Measurements from ENCODE around the gene FJX1.

DNA sequence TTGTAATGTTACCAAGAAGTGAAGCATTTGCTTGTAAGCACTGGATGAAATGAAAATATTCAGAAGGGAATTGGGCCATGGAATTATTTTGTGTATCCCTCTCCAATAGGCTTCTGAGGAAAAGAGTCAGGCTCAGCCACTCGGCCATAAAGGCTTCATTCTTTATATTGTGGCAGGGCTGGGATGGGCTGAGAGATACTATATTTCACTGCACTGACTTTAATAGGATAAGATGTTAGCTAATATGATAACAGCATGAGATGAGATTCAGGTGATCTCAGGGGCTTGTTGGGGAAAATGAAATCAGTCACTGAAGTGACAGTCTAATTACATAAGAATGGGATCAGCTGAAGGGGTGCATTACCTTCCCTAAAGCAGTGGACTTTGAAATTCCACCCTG is 37.0 kb downstream of the FJX1 start:
- TF ChIP-seq, protein P1, sequence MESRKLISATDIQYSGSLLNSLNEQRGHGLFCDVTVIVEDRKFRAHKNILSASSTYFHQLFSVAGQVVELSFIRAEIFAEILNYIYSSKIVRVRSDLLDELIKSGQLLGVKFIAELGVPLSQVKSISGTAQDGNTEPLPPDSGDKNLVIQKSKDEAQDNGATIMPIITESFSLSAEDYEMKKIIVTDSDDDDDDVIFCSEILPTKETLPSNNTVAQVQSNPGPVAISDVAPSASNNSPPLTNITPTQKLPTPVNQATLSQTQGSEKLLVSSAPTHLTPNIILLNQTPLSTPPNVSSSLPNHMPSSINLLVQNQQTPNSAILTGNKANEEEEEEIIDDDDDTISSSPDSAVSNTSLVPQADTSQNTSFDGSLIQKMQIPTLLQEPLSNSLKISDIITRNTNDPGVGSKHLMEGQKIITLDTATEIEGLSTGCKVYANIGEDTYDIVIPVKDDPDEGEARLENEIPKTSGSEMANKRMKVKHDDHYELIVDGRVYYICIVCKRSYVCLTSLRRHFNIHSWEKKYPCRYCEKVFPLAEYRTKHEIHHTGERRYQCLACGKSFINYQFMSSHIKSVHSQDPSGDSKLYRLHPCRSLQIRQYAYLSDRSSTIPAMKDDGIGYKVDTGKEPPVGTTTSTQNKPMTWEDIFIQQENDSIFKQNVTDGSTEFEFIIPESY (IDR thresholded peaks at IDR 0.05; ENCODE audit: extremely low read depth, insufficient replicate concordance, low read length) = no peak
- TF ChIP-seq, protein P2, sequence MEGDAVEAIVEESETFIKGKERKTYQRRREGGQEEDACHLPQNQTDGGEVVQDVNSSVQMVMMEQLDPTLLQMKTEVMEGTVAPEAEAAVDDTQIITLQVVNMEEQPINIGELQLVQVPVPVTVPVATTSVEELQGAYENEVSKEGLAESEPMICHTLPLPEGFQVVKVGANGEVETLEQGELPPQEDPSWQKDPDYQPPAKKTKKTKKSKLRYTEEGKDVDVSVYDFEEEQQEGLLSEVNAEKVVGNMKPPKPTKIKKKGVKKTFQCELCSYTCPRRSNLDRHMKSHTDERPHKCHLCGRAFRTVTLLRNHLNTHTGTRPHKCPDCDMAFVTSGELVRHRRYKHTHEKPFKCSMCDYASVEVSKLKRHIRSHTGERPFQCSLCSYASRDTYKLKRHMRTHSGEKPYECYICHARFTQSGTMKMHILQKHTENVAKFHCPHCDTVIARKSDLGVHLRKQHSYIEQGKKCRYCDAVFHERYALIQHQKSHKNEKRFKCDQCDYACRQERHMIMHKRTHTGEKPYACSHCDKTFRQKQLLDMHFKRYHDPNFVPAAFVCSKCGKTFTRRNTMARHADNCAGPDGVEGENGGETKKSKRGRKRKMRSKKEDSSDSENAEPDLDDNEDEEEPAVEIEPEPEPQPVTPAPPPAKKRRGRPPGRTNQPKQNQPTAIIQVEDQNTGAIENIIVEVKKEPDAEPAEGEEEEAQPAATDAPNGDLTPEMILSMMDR (IDR thresholded peaks at IDR 0.05 in 2 of 3, conservative IDR thresholded peaks at IDR 0.05 in 1 of 3; ENCODE audit: borderline replicate concordance in 1 of 3, insufficient read depth in 1 of 3, low read depth in 2 of 3, low read length in 2 of 3) = no peak
- TF ChIP-seq POLR2AphosphoS5 (IDR thresholded peaks at IDR 0.05; ENCODE audit: low read depth, low read length) (no peak), EGR1 (IDR thresholded peaks at IDR 0.05; ENCODE audit: low read depth) (no peak), SIN3A (IDR thresholded peaks at IDR 0.05; ENCODE audit: low read depth) (no peak), ZNF274 (IDR thresholded peaks at IDR 0.05; ENCODE audit: low read depth, low read length) (no peak), POLR2A (IDR thresholded peaks at IDR 0.05; ENCODE audit: borderline replicate concordance, extremely low read depth, insufficient read depth, insufficient read length) (no peak), RAD21 (IDR thresholded peaks at IDR 0.05; ENCODE audit: low read depth) (no peak), EZH2 (IDR thresholded peaks at IDR 0.05) (no peak)
- TF ChIP-seq, protein P3, sequence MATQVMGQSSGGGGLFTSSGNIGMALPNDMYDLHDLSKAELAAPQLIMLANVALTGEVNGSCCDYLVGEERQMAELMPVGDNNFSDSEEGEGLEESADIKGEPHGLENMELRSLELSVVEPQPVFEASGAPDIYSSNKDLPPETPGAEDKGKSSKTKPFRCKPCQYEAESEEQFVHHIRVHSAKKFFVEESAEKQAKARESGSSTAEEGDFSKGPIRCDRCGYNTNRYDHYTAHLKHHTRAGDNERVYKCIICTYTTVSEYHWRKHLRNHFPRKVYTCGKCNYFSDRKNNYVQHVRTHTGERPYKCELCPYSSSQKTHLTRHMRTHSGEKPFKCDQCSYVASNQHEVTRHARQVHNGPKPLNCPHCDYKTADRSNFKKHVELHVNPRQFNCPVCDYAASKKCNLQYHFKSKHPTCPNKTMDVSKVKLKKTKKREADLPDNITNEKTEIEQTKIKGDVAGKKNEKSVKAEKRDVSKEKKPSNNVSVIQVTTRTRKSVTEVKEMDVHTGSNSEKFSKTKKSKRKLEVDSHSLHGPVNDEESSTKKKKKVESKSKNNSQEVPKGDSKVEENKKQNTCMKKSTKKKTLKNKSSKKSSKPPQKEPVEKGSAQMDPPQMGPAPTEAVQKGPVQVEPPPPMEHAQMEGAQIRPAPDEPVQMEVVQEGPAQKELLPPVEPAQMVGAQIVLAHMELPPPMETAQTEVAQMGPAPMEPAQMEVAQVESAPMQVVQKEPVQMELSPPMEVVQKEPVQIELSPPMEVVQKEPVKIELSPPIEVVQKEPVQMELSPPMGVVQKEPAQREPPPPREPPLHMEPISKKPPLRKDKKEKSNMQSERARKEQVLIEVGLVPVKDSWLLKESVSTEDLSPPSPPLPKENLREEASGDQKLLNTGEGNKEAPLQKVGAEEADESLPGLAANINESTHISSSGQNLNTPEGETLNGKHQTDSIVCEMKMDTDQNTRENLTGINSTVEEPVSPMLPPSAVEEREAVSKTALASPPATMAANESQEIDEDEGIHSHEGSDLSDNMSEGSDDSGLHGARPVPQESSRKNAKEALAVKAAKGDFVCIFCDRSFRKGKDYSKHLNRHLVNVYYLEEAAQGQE (IDR thresholded peaks at IDR 0.05; ENCODE audit: low read depth) = no peak
